Measurements from ENCODE around the gene LAIR2.

Gene LAIR2

DNA sequence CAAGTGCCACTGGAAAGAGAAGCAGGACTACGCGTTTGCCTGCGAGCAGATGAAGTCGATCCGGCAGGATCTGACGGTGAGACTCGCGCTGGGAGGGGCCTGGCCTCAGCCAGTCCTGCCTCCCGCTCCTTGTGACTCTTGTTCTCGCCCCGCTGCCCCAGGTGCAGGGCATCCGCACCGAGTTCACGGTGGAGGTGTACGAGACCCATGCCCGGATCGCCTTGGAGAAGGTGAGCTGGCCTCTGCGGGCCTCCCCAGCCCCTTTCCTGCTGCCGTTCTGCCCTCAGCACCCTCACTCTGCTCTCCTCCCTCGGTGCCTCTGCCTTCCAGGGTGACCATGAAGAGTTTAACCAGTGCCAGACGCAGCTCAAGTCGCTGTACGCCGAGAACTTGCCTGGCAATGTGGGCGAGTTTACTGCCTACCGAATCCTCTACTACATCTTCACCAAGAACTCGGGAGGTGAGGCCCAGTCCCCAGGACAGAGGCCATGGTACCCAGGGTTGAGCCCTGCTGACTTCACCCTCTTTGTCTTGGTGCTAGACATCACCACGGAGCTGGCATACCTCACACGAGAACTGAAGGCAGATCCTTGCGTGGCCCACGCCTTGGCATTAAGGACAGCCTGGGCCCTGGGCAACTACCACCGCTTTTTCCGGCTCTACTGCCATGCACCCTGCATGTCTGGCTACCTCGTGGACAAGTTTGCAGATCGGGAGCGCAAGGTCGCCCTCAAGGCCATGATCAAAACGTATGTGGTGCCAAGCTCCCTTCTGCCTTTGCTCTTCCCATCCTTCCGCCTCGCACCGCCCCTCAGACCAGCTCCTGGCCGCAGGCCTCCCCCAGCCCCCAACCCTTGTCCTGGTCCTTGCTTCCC, 44.6 kb upstream of the LAIR2 start:
- CTCF ChIA-PET = interaction anchor here (0.9 to 1.7 kb wide), 2 partner anchors 8 to 19 kb away, joined by 3 to 5 read pairs; no protein-coding TSS in a partner anchor
- no peak for TF ChIP-seq CTCF (IDR thresholded peaks at IDR 0.05; ENCODE audit: insufficient read depth, low read length, missing control alignments)
- DNase-seq (ENCODE audit: low read depth, low spot score) = no peak
- no peak overlapping the region for H3K4me3 ChIP-seq (ENCODE audit: low read depth, low read length)
- POLR2A ChIA-PET = interaction anchor here (3.3 kb wide), 1 partner anchor 9 kb away, joined by 29 read pairs; the partner anchor contains the start of gene LENG8

DNA sequence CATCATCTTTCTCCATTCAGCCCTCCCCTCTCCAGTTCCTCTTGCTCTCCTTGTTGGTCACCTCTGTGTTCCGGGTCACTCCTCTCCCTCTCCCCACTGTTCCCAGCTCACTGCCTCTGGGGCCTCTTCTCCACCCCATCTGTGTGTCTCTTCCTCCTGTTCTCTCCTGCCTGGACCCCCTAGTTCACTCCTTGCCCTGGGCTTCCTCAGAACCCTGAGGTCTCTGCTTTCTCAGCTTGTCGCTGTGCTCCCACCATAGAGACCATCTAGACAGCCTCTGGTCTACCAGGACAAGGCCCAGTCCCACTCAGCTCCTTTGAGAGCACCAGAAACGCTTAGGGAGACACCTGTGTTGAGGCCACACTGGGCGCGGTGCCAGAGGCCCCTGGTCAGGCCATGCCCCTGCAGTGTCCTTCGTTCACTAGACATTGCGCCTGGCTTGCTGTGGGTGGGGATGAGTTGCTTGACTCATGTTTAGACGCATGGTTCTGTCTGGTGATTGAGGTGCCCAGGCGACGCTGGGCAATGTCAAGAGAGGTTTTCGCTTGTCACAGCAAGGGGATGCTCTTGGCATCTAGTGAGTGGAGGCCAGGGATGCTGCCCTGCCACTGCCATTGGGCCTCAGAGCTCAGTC, 43.9 kb upstream of the LAIR2 start:
- no peak for TF ChIP-seq CTCF (IDR thresholded peaks at IDR 0.05; ENCODE audit: insufficient read depth, low read length, missing control alignments)
- POLR2A ChIA-PET = interaction anchor here (3.3 kb wide), 1 partner anchor 10 kb away, joined by 29 read pairs; the partner anchor contains the start of gene LENG8
- no peak for DNase-seq (ENCODE audit: low read depth, low spot score)
- H3K4me3 ChIP-seq (ENCODE audit: low read depth, low read length) = no peak overlapping the region
- CTCF ChIA-PET = interaction anchor here (0.9 to 1.7 kb wide), 3 partner anchors 9 to 20 kb away, joined by 3 to 5 read pairs (median 3); no protein-coding TSS in a partner anchor

GRCh38 chr19:54459282-54460229, 43.1 kb upstream of the LAIR2 start:
- no peak for TF ChIP-seq CTCF (IDR thresholded peaks at IDR 0.05; ENCODE audit: insufficient read depth, low read length, missing control alignments)

GRCh38 chr19:54460230-54461005, 42.2 kb upstream of the LAIR2 start:
- no peak for DNase-seq (ENCODE audit: low read depth, low spot score)
- no peak overlapping the region for H3K4me3 ChIP-seq (ENCODE audit: low read depth, low read length)
- CTCF ChIA-PET = interaction anchor here (1.5 kb wide), 1 partner anchor 10 kb away, joined by 4 read pairs; no protein-coding TSS in a partner anchor
- POLR2A ChIA-PET = interaction anchor here (3.3 to 3.4 kb wide), 2 partner anchors 12 kb away, joined by 29 to 49 read pairs; partner anchors contain the start of gene LENG8
- TF ChIP-seq CTCF (IDR thresholded peaks at IDR 0.05; ENCODE audit: insufficient read depth, low read length, missing control alignments) = no peak

More at GRCh38 chr19:54459282-54460229, 43.1 kb upstream of the LAIR2 start:
- ChIA-PET CTCF (interaction anchor here (0.9 to 1.7 kb wide), 3 partner anchors 8 to 21 kb away, joined by 3 to 5 read pairs (median 5); no protein-coding TSS in a partner anchor), POLR2A (interaction anchor here (3.3 kb wide), 1 partner anchor 11 kb away, joined by 29 read pairs; the partner anchor contains the start of gene LENG8)
- no peak for DNase-seq (ENCODE audit: low read depth, low spot score)
- no peak overlapping the region for H3K4me3 ChIP-seq (ENCODE audit: low read depth, low read length)

- ChIA-PET CTCF (interaction anchor here (1.5 kb wide), 1 partner anchor 11 kb away, joined by 4 read pairs; no protein-coding TSS in a partner anchor), POLR2A (interaction anchor here (3.4 kb wide), 1 partner anchor 13 kb away, joined by 49 read pairs; the partner anchor contains the start of gene LENG8)
- DNase-seq (ENCODE audit: low read depth, low spot score) = no peak
- TF ChIP-seq CTCF (IDR thresholded peaks at IDR 0.05; ENCODE audit: insufficient read depth, low read length, missing control alignments) = no peak
- no peak overlapping the region for H3K4me3 ChIP-seq (ENCODE audit: low read depth, low read length)
Observed at GRCh38 chr19:54461210-54461609, 41.4 kb upstream of the LAIR2 start.
